ENCODE data around the gene TAPBP.

- TF ChIP-seq POLR2A (IDR thresholded peaks at IDR 0.05) (peak; percentile 74 to 97 (median 97)), CTCF (IDR thresholded peaks at IDR 0.05) (peak in 2 of 7 experiments; percentile 6 to 9)
These were observed 42.2 kb downstream of the TAPBP start, which contains the start of the genes RPS18 and VPS52 for GRCh38 chr6:33271468-33272274.
